Measurements from ENCODE around the gene GABRQ.
"Not testable (repeated sequence)": the region's sequence is repeated elsewhere in the genome, so short reads cannot be mapped to it uniquely, and the experiment has no call there.

Gene GABRQ

DNA sequence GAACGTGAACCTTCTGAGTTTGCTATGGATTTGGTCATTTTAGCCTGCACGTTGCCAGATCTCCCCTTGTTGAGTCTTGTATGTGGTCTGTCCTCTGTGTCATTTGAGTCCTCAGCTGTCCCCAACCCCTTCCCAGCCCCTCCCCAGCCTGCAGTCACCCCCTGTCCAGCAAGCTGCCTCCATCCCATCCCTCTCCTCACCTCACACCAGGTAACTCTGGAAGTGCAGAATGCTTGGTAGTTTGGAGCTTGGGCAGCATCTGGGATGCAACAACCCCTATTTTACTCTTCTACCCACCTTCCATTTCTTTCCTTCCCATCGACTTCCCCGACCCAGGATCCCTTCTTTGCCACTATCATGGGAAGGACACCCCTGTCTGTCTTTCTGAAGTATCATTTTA lies 18.4 kb downstream of the GABRQ start:
- no peak for TF ChIP-seq CTCF (IDR thresholded peaks at IDR 0.05; ENCODE audit: borderline replicate concordance, control extremely low read depth, extremely low read depth, insufficient read depth, missing control alignments)
- in situ Hi-C loops (cut with MboI; ENCODE audit: low sequenced_read_pairs, unreplicated experiment) = no loop called here
- no peak for DNase-seq (ENCODE audit: low spot score)

GRCh38 chrX:152656890-152657289 lies 19.2 kb downstream of the GABRQ start:
- in situ Hi-C loops (cut with MboI; ENCODE audit: low sequenced_read_pairs, unreplicated experiment) = no loop called here
- no peak for DNase-seq (ENCODE audit: low spot score)
- no peak for TF ChIP-seq CTCF (IDR thresholded peaks at IDR 0.05; ENCODE audit: borderline replicate concordance, control extremely low read depth, extremely low read depth, insufficient read depth, missing control alignments)

DNA sequence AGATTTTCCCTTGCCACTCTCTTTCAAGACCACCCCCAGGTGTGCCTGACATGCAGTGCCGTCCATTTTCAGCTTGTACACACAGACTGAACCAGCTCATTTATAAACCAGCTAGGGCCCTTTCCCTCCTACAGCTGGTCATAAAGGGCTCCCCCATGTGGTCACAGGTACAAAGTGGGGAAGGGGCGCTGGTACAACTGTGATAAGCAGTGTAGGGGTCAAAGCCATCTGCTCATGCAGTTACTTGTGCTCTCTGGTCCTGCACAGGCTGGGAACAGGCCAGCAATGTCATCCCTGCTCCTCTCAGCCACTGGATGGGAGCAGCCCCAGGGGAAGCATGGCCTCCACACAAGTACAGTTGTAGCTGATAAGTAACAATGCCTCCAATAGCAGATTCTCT lies 20.6 kb downstream of the GABRQ start:
- DNase-seq (ENCODE audit: low spot score) = no peak
- in situ Hi-C loops (cut with MboI; ENCODE audit: low sequenced_read_pairs, unreplicated experiment) = no loop called here
- no peak for TF ChIP-seq CTCF (IDR thresholded peaks at IDR 0.05; ENCODE audit: borderline replicate concordance, control extremely low read depth, extremely low read depth, insufficient read depth, missing control alignments)

- in situ Hi-C loops (cut with MboI; ENCODE audit: low sequenced_read_pairs, unreplicated experiment) = no loop called here
- no peak for TF ChIP-seq CTCF (IDR thresholded peaks at IDR 0.05; ENCODE audit: borderline replicate concordance, control extremely low read depth, extremely low read depth, insufficient read depth, missing control alignments)
- no peak for DNase-seq (ENCODE audit: low spot score)
Measured at GRCh38 chrX:152663086-152663485, 25.4 kb downstream of the GABRQ start.

GRCh38 chrX:152674135-152674534 lies 36.4 kb downstream of the GABRQ start:
- no peak for TF ChIP-seq CTCF (IDR thresholded peaks at IDR 0.05; ENCODE audit: borderline replicate concordance, control extremely low read depth, extremely low read depth, insufficient read depth, missing control alignments)
- no peak for DNase-seq (ENCODE audit: low spot score)
- in situ Hi-C loops (cut with MboI; ENCODE audit: low sequenced_read_pairs, unreplicated experiment) = no loop called here

GRCh38 chrX:152674652-152675051 lies 37.0 kb downstream of the GABRQ start:
- in situ Hi-C loops (cut with MboI; ENCODE audit: low sequenced_read_pairs, unreplicated experiment); DNase-seq (ENCODE audit: low spot score): not testable (repeated sequence)

DNA sequence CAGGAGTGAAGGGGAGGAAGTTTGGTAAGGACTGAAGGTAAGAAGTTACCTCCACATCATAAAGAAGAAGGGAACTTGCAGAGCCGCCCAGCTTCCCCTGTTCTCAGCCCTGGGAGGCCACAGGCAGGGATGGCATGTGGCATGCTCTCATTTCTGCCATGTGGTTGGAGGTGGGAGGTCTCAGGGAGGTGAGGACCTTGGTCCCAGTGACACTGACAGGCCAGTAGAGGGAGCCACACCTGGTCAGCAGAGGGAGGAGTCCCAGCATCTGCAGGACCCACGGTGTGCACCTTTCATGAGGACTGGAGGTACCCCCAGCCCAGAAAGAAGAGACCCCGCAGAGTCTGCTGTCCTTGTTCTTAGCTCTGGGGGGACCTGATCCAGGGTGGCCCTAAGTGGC lies 43.3 kb downstream of the GABRQ start:
- in situ Hi-C loops (cut with MboI; ENCODE audit: low sequenced_read_pairs, unreplicated experiment); DNase-seq (ENCODE audit: low spot score): not testable (repeated sequence)

DNA sequence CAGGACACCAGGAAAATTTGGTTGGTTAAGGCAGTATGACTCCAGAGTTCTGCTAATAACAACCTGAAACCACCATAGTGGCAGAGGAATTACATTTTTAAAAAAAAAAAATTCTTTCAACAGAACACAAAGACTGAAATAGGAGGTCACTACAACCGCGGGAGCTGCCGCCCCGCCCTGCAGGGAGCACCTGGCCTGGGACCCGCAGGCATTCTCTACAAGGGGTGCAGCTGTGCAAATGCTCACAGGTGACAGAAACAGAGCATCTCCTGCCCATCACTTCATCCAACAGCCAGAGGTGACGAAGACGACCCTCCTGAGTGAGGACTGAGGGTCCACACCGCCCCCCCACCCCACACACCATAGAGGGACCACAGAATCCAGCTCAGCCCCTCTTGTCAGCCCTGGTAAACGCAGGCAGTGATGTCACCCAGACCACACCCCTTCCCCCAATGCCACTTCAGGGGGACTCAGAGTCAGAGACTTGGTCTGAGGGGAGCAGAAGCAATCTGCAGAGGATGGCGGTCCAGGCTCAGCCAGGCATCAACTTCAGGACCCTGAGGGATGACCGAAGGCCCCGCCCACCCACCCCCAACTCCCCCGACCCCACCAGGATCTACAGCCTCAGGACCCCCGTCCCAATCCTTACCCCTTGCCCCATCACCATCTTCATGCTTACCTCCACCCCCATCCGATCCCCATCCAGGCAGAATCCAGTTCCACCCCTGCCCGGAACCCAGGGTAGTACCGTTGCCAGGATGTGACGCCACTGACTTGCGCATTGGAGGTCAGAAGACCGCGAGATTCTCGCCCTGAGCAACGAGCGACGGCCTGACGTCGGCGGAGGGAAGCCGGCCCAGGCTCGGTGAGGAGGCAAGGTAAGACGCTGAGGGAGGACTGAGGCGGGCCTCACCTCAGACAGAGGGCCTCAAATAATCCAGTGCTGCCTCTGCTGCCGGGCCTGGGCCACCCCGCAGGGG lies 60.5 kb downstream of the GABRQ start, which contains the start of gene MAGEA3:
TSS of gene MAGEA3 (plus strand) at position 843 of the 980 bp plus-strand sequence. CDS start 2,039 bp downstream, outside the sequence.
- in situ Hi-C loops (cut with MboI; ENCODE audit: low sequenced_read_pairs, unreplicated experiment); DNase-seq (ENCODE audit: low spot score): not testable (repeated sequence)

DNA sequence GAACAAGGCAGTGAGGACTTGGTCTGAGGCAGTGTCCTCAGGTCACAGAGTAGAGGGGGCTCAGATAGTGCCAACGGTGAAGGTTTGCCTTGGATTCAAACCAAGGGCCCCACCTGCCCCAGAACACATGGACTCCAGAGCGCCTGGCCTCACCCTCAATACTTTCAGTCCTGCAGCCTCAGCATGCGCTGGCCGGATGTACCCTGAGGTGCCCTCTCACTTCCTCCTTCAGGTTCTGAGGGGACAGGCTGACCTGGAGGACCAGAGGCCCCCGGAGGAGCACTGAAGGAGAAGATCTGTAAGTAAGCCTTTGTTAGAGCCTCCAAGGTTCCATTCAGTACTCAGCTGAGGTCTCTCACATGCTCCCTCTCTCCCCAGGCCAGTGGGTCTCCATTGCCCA lies 62.7 kb downstream of the GABRQ start:
- in situ Hi-C loops (cut with MboI; ENCODE audit: low sequenced_read_pairs, unreplicated experiment); DNase-seq (ENCODE audit: low spot score): not testable (repeated sequence)

DNA sequence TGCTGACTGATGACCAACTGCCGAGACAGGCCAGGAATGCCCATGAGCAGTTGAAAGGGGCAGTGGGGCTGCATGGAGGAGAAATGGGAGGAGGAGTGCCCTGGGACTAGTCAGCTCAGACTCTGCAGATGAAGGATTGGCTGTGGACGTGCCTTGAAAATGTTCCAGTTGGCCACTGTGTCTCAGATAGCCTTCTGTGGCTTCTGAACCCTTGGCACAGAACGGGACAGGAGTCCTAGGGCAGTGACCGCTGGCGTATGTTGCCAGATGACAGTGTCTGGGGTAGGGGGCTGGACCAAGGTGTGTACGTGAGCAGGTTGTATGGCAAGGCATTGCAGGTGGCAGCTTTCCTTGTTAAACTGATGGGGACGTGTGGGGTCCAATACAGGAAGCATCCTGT lies 68.8 kb downstream of the GABRQ start:
- DNase-seq (ENCODE audit: low spot score); in situ Hi-C loops (cut with MboI; ENCODE audit: low sequenced_read_pairs, unreplicated experiment): not testable (repeated sequence)
